ENCODE data around the gene NOD1. TPM values are rescaled to one million over a fixed set of nuclear protein-coding genes. Genes with fewer than 3 reads are reported as not detected.
A peak's percentile ranks its signal among the peaks of the same experiment; 100 is the strongest.

The NOD1 gene
- total RNA-seq, 4 donors from 2014 or later: 9.2 to 22.1 (median 12.7) TPM

GRCh38 chr7:30412782-30413504 is 65.6 kb downstream of the NOD1 start:
- H3K27me3 ChIP-seq: no peaks in the 10 kb centered on the region
- peak in 1 of 2 donors; percentile 49 for DNase-seq
- intact Hi-C loops (cut with DNase I; ENCODE audit: low total_unique reads): loop anchor here (5.0 kb wide), 1 partner anchor 131 kb away; the partner anchor contains the start of gene ZNRF2
- TF ChIP-seq POLR2A (IDR thresholded peaks at IDR 0.05): no peak
- TF ChIP-seq CTCF (IDR thresholded peaks at IDR 0.05): peak; percentile 44 to 83 (median 64)
- H3K4me3 ChIP-seq: no peak overlapping the region
- no peaks in the 10 kb centered on the region for H3K36me3 ChIP-seq
- H3K9me3 ChIP-seq: no peaks in the 10 kb centered on the region
- no peaks in the 10 kb centered on the region for H3K4me1 ChIP-seq
- no peak overlapping the region for H3K27ac ChIP-seq

- no peaks in the 10 kb centered on the region for H3K36me3 ChIP-seq
- H3K9me3 ChIP-seq: no peaks in the 10 kb centered on the region
- H3K4me1 ChIP-seq: no peaks in the 10 kb centered on the region
- no peaks in the 10 kb centered on the region for H3K27me3 ChIP-seq
- intact Hi-C loops (cut with DNase I; ENCODE audit: low total_unique reads): loop anchor here (5.0 kb wide), 1 partner anchor 130 kb away; the partner anchor contains the start of gene ZNRF2
- TF ChIP-seq POLR2A (IDR thresholded peaks at IDR 0.05) (no peak), CTCF (IDR thresholded peaks at IDR 0.05) (no peak)
- H3K27ac ChIP-seq: no peak overlapping the region
- H3K4me3 ChIP-seq: no peak overlapping the region
- DNase-seq: no peak
These were observed 66.7 kb downstream of the NOD1 start for GRCh38 chr7:30411897-30412296.

DNA sequence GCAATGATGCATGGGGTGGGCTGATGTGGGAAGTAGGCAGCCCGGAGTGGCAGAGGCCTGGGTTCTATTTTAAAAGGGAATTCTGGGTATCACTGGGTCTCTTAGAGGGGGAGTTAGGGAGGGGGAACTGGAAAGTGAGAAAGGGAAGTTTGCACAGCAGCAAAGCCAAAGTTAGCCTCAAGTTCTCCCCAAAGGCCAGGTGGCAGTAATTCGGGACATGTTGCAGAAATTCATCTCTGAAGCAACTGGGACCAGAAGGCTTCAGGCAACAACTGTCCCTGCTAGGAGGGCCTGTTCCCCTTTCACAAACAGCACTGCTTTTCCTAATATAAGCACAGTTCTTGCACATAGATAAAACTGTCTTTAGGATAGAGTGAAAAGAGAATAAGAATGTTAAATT is 67.4 kb downstream of the NOD1 start:
- no peak overlapping the region for H3K4me3 ChIP-seq
- DNase-seq: no peak
- H3K27me3 ChIP-seq: no peaks in the 10 kb centered on the region
- TF ChIP-seq CTCF (IDR thresholded peaks at IDR 0.05) (no peak), POLR2A (IDR thresholded peaks at IDR 0.05) (no peak)
- H3K27ac ChIP-seq: no peak overlapping the region
- H3K4me1 ChIP-seq: no peaks in the 10 kb centered on the region
- no peaks in the 10 kb centered on the region for H3K9me3 ChIP-seq
- no peaks in the 10 kb centered on the region for H3K36me3 ChIP-seq
- intact Hi-C loops (cut with DNase I; ENCODE audit: low total_unique reads): loop anchor here (5.0 kb wide), 1 partner anchor 129 kb away; the partner anchor contains the start of gene ZNRF2

DNA sequence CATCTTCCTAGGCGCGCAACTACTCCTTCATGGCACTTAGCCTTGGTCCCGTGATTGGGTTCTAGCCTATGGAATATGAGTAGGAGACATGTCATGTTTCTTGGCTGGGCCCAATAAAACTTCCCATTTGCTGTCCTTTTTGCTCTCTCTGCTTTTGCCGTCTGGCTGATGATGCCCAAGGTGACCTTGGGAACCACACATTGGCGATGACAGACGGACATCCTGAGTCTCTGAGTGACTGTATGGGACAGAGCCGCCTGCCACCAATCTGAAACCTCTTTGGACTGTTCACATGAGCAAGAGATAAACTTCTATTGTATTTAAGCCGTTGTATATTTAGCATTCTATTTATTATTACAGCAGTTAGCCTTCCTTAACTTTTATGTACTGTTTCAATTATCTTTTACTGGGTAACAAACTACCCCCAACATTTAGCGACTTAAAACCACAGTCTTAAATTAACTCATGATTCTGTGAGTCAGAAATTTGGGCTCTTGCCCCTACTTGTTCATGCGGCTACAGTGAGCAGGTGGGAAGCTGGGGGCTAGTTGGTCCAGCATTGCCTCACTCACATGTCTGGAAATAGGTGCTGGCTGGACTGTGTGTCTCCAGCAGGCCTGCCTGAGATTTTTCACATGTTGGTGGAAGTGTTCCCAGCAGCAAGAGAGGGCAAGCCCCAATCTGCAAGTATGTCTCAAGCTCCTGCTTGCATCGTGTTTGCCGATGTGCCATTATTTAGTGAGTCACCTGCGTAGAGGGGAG is 71.7 kb downstream of the NOD1 start:
- H3K9me3 ChIP-seq: no peaks in the 10 kb centered on the region
- no peaks in the 10 kb centered on the region for H3K27me3 ChIP-seq
- no peaks in the 10 kb centered on the region for H3K4me1 ChIP-seq
- intact Hi-C loops (cut with DNase I; ENCODE audit: low total_unique reads): no loop called here
- no peak for TF ChIP-seq CTCF (IDR thresholded peaks at IDR 0.05)
- no peak for DNase-seq
- no peaks in the 10 kb centered on the region for H3K36me3 ChIP-seq
- H3K27ac ChIP-seq: no peak overlapping the region
- no peak overlapping the region for H3K4me3 ChIP-seq

GRCh38 chr7:30405179-30405578 is 73.4 kb downstream of the NOD1 start:
- Histone ChIP-seq H3K9me3 (no peaks in the 10 kb centered on the region), H3K4me3 (no peak overlapping the region), H3K27me3 (no peaks in the 10 kb centered on the region), H3K27ac (no peak overlapping the region), H3K36me3 (no peaks in the 10 kb centered on the region), H3K4me1 (no peaks in the 10 kb centered on the region)
- no peak for DNase-seq
- TF ChIP-seq POLR2A (IDR thresholded peaks at IDR 0.05): no peak
- no peak for TF ChIP-seq CTCF (IDR thresholded peaks at IDR 0.05)
- intact Hi-C loops (cut with DNase I; ENCODE audit: low total_unique reads): no loop called here
